ENCODE results near the gene MAGIX. TPM values are rescaled to one million over a fixed set of nuclear protein-coding genes. Genes with fewer than 3 reads are reported as not detected.
A peak's percentile ranks its signal among the peaks of the same experiment; 100 is the strongest.

MAGIX gene
- total and polyA plus RNA-seq, 2 experiments from 2014 or later: 6.5 to 7.1 TPM

GRCh38 chrX:49199315-49199595 lies 36.7 kb downstream of the MAGIX start:
- Histone ChIP-seq H3K79me2 (no peaks in the 10 kb centered on the region), H3K9me2 (replicated peaks; ENCODE audit: insufficient read depth) (no peaks in the 10 kb centered on the region), H4K20me1 (ENCODE audit: insufficient read depth, poor library complexity, severe bottlenecking) (no peaks in the 10 kb centered on the region), H3K36me3 (replicated peaks; ENCODE audit: insufficient read depth, low read depth) (no peaks in the 10 kb centered on the region), H3K4me3 (no peak overlapping the region), H2AFZ (no peak overlapping the region), H3K27ac (no peak overlapping the region), H3K4me2 (no peak overlapping the region), H3K4me1 (ENCODE audit: insufficient read depth) (no peaks in the 10 kb centered on the region), H3K27me3 (no peaks in the 10 kb centered on the region), H3K9me3 (ENCODE audit: low read depth) (no peaks in the 10 kb centered on the region)
- TF ChIP-seq EZH2phosphoT487 (IDR thresholded peaks at IDR 0.05; ENCODE audit: low read depth, severe bottlenecking, unreplicated experiment) (no peak), EZH2 (IDR thresholded peaks at IDR 0.05; ENCODE audit: borderline replicate concordance) (no peak), CTCF (IDR thresholded peaks at IDR 0.05; ENCODE audit: poor library complexity) (no peak)
- no peak for DNase-seq (ENCODE audit: low spot score)
- 49% methylated on average over 6 of the region's 11 CpGs for WGBS (ENCODE audit: low lambda C conversion rate, missing lambda C conversion rate)

- Histone ChIP-seq H3K4me3 (no peak within 1 kb of the TSS), H3K27me3 (no peaks in the 10 kb centered on the region), H4K20me1 (ENCODE audit: insufficient read depth, poor library complexity, severe bottlenecking) (no peaks in the 10 kb centered on the region), H3K9me2 (replicated peaks; ENCODE audit: insufficient read depth) (no peaks in the 10 kb centered on the region), H3K79me2 (no peaks in the 10 kb centered on the region), H3K4me2 (peak within 1 kb of the TSS; percentile 76), H3K27ac (peak within 1 kb of the TSS; percentile 68), H3K9me3 (ENCODE audit: low read depth) (no peaks in the 10 kb centered on the region), H3K4me1 (ENCODE audit: insufficient read depth) (no peaks in the 10 kb centered on the region), H3K36me3 (replicated peaks; ENCODE audit: insufficient read depth, low read depth) (no peaks in the 10 kb centered on the region), H2AFZ (peak within 1 kb of the TSS; percentile 85)
- 49% methylated on average over 34 of the region's 61 CpGs for WGBS (ENCODE audit: low lambda C conversion rate, missing lambda C conversion rate)
- DNase-seq (ENCODE audit: low spot score): peak; percentile 93
- TF ChIP-seq EZH2phosphoT487 (IDR thresholded peaks at IDR 0.05; ENCODE audit: low read depth, severe bottlenecking, unreplicated experiment) (no peak), EZH2 (IDR thresholded peaks at IDR 0.05; ENCODE audit: borderline replicate concordance) (no peak), CTCF (IDR thresholded peaks at IDR 0.05; ENCODE audit: poor library complexity) (no peak)
Observed at GRCh38 chrX:49199906-49200771, 37.6 kb downstream of the MAGIX start, which contains the start of gene SYP. Gene SYP, minus strand, starts transcription at chrX:49200193. Its CDS starts 7 bp downstream, at chrX:49200186.

GRCh38 chrX:49202022-49202421 lies 39.5 kb downstream of the MAGIX start:
- Histone ChIP-seq H3K27me3 (no peaks in the 10 kb centered on the region), H4K20me1 (ENCODE audit: insufficient read depth, poor library complexity, severe bottlenecking) (no peaks in the 10 kb centered on the region), H3K27ac (no peak overlapping the region), H3K9me3 (ENCODE audit: low read depth) (no peaks in the 10 kb centered on the region), H3K36me3 (replicated peaks; ENCODE audit: insufficient read depth, low read depth) (no peaks in the 10 kb centered on the region), H2AFZ (no peak overlapping the region), H3K4me1 (ENCODE audit: insufficient read depth) (no peaks in the 10 kb centered on the region), H3K79me2 (no peaks in the 10 kb centered on the region), H3K9me2 (replicated peaks; ENCODE audit: insufficient read depth) (no peaks in the 10 kb centered on the region), H3K4me3 (no peak overlapping the region), H3K4me2 (no peak overlapping the region)
- no peak for TF ChIP-seq EZH2phosphoT487 (IDR thresholded peaks at IDR 0.05; ENCODE audit: low read depth, severe bottlenecking, unreplicated experiment)
- TF ChIP-seq EZH2 (IDR thresholded peaks at IDR 0.05; ENCODE audit: borderline replicate concordance): no peak
- TF ChIP-seq CTCF (IDR thresholded peaks at IDR 0.05; ENCODE audit: poor library complexity): no peak
- DNase-seq (ENCODE audit: low spot score): no peak
- WGBS (ENCODE audit: low lambda C conversion rate, missing lambda C conversion rate): 77% methylated on average over 2 of the region's 2 CpGs

Data from hepatocyte (in vitro differentiated cells).